B cell (primary cell): ENCODE results near the gene GAL3ST2. TPM values are rescaled to one million over a fixed set of nuclear protein-coding genes. Genes with fewer than 3 reads are reported as not detected.
"Not testable (repeated sequence)": the region's sequence is repeated elsewhere in the genome, so short reads cannot be mapped to it uniquely, and the experiment has no call there.

Source experiments
- ATAC-seq: fragments of 200-7000 bp; cut with Tn5 transposase; one replicate; pipeline ENCODE4 v1.10.0; 2021; ENCODE audit warnings: low read depth, mild to moderate bottlenecking, moderate number of reproducible peaks, moderate library complexity
- CTCF ChIA-PET: fragments of 350-600 bp; sonication (Branson Sonifier 250); formaldehyde crosslinking; loops from one replicate; lab custom pipeline; 2021; ENCODE audit warnings: antibody characterized with exemption, inconsistent platforms; lab: Charles Lee
- POLR2A ChIA-PET: fragments of 350-600 bp; sonication (Branson Sonifier 250); formaldehyde crosslinking; loops from one replicate; lab custom pipeline; 2021; ENCODE audit warnings: antibody characterized with exemption; lab: Charles Lee
- DNase-seq: peaks from one replicate; pipeline ENCODE4 v3.0.0; 2013
- H2AFZ ChIP-seq: 2 replicates; pipeline ENCODE4 v1.6.1; 2012; ENCODE audit warnings: mild to moderate bottlenecking, low read depth, low read length; ENCODE audit not compliant: insufficient read depth, poor library complexity, severe bottlenecking
- H3K27ac ChIP-seq, 2 donors: 1 replicate in 1 of 2; 2 replicates in 1 of 2; pipeline ENCODE4 v1.5.1; 2012 to 2013; ENCODE audit warnings: low read length in 2 of 2, mild to moderate bottlenecking in 2 of 2, moderate library complexity in 1 of 2
- H3K27me3 ChIP-seq, 4 experiments: fragments of 200-600 bp in 1 of 4; sonication (generic) in 1 of 4; replicated peaks in 1 of 4; 1 replicate in 2 of 4; 2 replicates in 2 of 4; pipeline versions ENCODE4 v1.6.1 to v1.7.0; 2013 to 2016; ENCODE audit warnings: low read length in 3 of 4, mild to moderate bottlenecking in 2 of 4, mixed read lengths in 1 of 4, moderate library complexity in 1 of 4; ENCODE audit not compliant: insufficient read depth in 4 of 4, control insufficient read depth in 3 of 4; ENCODE audit errors: control extremely low read depth in 1 of 4
- H3K36me3 ChIP-seq, 2 experiments: replicated peaks in 1 of 2; 1 replicate in 1 of 2; 2 replicates in 1 of 2; pipeline versions ENCODE4 v1.6.1 to v1.7.1; 2013; ENCODE audit warnings: low read length in 1 of 2; ENCODE audit not compliant: insufficient read depth in 2 of 2, control insufficient read depth in 1 of 2; ENCODE audit errors: control extremely low read depth in 1 of 2, extremely low read depth in 1 of 2
- H3K4me1 ChIP-seq, 2 donors: fragments of 200-600 bp in 1 of 2; sonication (generic) in 1 of 2; 1 replicate in 1 of 2; 2 replicates in 1 of 2; pipeline versions ENCODE4 v1.5.1 to v1.6.1; 2013 to 2017; ENCODE audit warnings: low read length in 2 of 2; ENCODE audit not compliant: control insufficient read depth in 2 of 2, insufficient read depth in 2 of 2
- H3K4me2 ChIP-seq: replicated peaks from 2 replicates; pipeline ENCODE3; 2012; ENCODE audit warnings: mild to moderate bottlenecking, low read depth, low read length; ENCODE audit not compliant: poor library complexity, severe bottlenecking
- H3K4me3 ChIP-seq, 5 experiments: fragments of 200-600 bp in 1 of 5; sonication (generic) in 1 of 5; 1 replicate in 3 of 5; 2 replicates in 2 of 5; pipeline versions ENCODE4 v1.5.1 to v1.7.0; 2011 to 2016; ENCODE audit warnings: low read length in 4 of 5, mild to moderate bottlenecking in 4 of 5, low read depth in 2 of 5, control low read depth in 1 of 5, moderate library complexity in 1 of 5; ENCODE audit not compliant: insufficient read depth in 1 of 5; ENCODE audit errors: control extremely low read depth in 1 of 5, extremely low read depth in 1 of 5
- H3K79me2 ChIP-seq: fragments of 200-600 bp; sonication (generic); one replicate; pipeline ENCODE4 v1.6.0; 2016; ENCODE audit warnings: low read length; ENCODE audit not compliant: control insufficient read depth, insufficient read depth
- H3K9ac ChIP-seq: fragments of 200-600 bp; sonication (generic); 2 replicates; pipeline ENCODE4 v1.6.1; 2017; ENCODE audit warnings: mild to moderate bottlenecking, low read length, moderate library complexity
- H3K9me3 ChIP-seq, 3 donors: one replicate each; pipeline versions ENCODE4 v1.6.1 to v1.7.1; 2013; ENCODE audit warnings: low read length in 2 of 3; ENCODE audit not compliant: control insufficient read depth in 2 of 3, insufficient read depth in 1 of 3; ENCODE audit errors: control extremely low read depth in 1 of 3
- H4K20me1 ChIP-seq: 2 replicates; pipeline ENCODE4 v1.6.0; 2012; ENCODE audit warnings: mild to moderate bottlenecking, low read length; ENCODE audit not compliant: insufficient read depth, control insufficient read depth, poor library complexity, severe bottlenecking
- H3K27ac Mint-ChIP-seq: one replicate; pipeline ENCODE4 v1.8.0; 2021; ENCODE audit warnings: mixed read lengths
- H3K27me3 Mint-ChIP-seq: one replicate; pipeline ENCODE4 v1.8.0; 2021; ENCODE audit warnings: mixed read lengths
- H3K4me1 Mint-ChIP-seq: one replicate; pipeline ENCODE4 v1.8.0; 2021; ENCODE audit warnings: mixed read lengths
- H3K4me3 Mint-ChIP-seq: one replicate; pipeline ENCODE4 v1.8.0; 2021; ENCODE audit warnings: mixed read lengths
- H3K9me3 Mint-ChIP-seq: one replicate; pipeline ENCODE4 v1.8.0; 2022; ENCODE audit warnings: mixed read lengths; ENCODE audit not compliant: insufficient read depth
- EZH2 ChIP-seq: IDR thresholded peaks from 2 replicates; pipeline ENCODE4 v1.6.1; 2012; ENCODE audit warnings: borderline replicate concordance, low read depth, mild to moderate bottlenecking, moderate library complexity, low read length; ENCODE audit not compliant: insufficient read depth, poor library complexity, severe bottlenecking
- WGBS: methylation state at CpG from one replicate; pipeline ENCODE4 v1.1.5; 2013; ENCODE audit warnings: missing lambda C conversion rate; ENCODE audit not compliant: insufficient coverage; 5-methylcytosine and 5-hydroxymethylcytosine counted together
- intact Hi-C: fragments of 100-400 bp; cut with micrococcal nuclease; formaldehyde crosslinking; loops from one replicate; pipeline ENCODE4 v1.10.0; 2022
- polyA plus RNA-seq: library from polyadenylated mRNA; depleted of rRNA; stranded (reverse); fragments of >200 nt; gene quantifications from 2 replicates; pipeline ENCODE4 v1.2.3, GENCODE V29; 2012
- total RNA-seq, 2 donors: library from RNA; stranded (reverse); fragments of 120-200 nt in 1 of 2; gene quantifications; 1 replicate in 1 of 2; 2 replicates in 1 of 2; pipeline versions ENCODE4 v1.2.3 to v1.2.4, GENCODE V29; 2013 to 2022
- TF ChIP-seq, protein P1 (sequence below): fragments of 200-600 bp; IDR thresholded peaks from one replicate; pipeline ENCODE4 v1.8.0; 2022; ENCODE audit warnings: antibody characterized with exemption, mild to moderate bottlenecking

The GAL3ST2 gene
- total and polyA plus RNA-seq, 2 donors (not counting 1 experiment from before 2014, with no cell fraction given), result 0.10 TPM; not detected in 1

- Mint-ChIP-seq H3K27me3 (peaks cover 4% of the 10 kb centered on the region), H3K9me3 (peaks cover 2% of the 10 kb centered on the region), H3K4me3 (no peak overlapping the region), H3K27ac (no peak overlapping the region), H3K4me1 (no peaks in the 10 kb centered on the region)
- DNase-seq (no peak), ATAC-seq (no peak)
- Histone ChIP-seq H3K79me2 (no peaks in the 10 kb centered on the region), H3K27ac (no peak overlapping the region), H3K4me2 (no peak overlapping the region), H2AFZ (no peak overlapping the region), H3K4me1 (no peaks in the 10 kb centered on the region), H3K9me3 (peaks cover 2 to 4% (median 2%) of the 10 kb centered on the region in 3 donors), H3K36me3 (no peaks in the 10 kb centered on the region), H4K20me1 (no peaks in the 10 kb centered on the region), H3K4me3 (no peak overlapping the region), H3K27me3 (peaks cover 0 to 3% (median 0%) of the 10 kb centered on the region in 4 experiments), H3K9ac (no peak overlapping the region)
- POLR2A ChIA-PET, result no interaction called here
- intact Hi-C loops, result no loop called here
- WGBS, result 83% methylated on average over 2 of the region's 5 CpGs
- CTCF ChIA-PET, result interaction anchor here (0.5 kb wide), 1 partner anchor 48 kb away, joined by 3 read pairs; no protein-coding TSS in a partner anchor
- TF ChIP-seq, protein P1, sequence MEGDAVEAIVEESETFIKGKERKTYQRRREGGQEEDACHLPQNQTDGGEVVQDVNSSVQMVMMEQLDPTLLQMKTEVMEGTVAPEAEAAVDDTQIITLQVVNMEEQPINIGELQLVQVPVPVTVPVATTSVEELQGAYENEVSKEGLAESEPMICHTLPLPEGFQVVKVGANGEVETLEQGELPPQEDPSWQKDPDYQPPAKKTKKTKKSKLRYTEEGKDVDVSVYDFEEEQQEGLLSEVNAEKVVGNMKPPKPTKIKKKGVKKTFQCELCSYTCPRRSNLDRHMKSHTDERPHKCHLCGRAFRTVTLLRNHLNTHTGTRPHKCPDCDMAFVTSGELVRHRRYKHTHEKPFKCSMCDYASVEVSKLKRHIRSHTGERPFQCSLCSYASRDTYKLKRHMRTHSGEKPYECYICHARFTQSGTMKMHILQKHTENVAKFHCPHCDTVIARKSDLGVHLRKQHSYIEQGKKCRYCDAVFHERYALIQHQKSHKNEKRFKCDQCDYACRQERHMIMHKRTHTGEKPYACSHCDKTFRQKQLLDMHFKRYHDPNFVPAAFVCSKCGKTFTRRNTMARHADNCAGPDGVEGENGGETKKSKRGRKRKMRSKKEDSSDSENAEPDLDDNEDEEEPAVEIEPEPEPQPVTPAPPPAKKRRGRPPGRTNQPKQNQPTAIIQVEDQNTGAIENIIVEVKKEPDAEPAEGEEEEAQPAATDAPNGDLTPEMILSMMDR, result no peak
- TF ChIP-seq EZH2, result no peak
Measured at GRCh38 chr2:241780939-241781569, 4.4 kb downstream of the GAL3ST2 start.

DNA sequence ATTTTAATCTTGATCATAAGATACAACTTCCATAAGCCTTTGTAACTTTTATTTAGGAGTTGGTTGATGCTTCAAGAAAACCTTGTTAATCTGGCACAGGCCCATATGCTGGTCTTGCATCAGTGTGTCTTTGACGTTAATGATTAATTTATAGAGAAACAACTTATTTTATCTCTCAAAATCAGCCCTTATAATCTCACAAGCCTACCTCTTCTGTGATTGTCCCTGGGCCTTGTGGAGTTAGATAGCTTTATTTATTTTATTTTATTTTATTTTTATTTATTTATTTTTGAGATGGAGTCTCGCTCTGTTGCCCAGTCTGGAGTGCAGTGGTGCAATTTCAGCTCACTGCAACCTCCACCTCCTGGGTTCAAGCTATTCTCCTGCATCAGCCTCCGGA lies 5.4 kb downstream of the GAL3ST2 start:
- H3K27me3 ChIP-seq, H3K9ac ChIP-seq, intact Hi-C loops, H3K9me3 ChIP-seq, H3K27ac ChIP-seq, H3K4me3 ChIP-seq, POLR2A ChIA-PET, H3K27me3 Mint-ChIP-seq, H3K4me1 ChIP-seq, H3K4me2 ChIP-seq, H4K20me1 ChIP-seq, H3K9me3 Mint-ChIP-seq, H3K4me3 Mint-ChIP-seq, H3K4me1 Mint-ChIP-seq, H3K36me3 ChIP-seq, DNase-seq, CTCF ChIA-PET, H3K79me2 ChIP-seq, H2AFZ ChIP-seq, ATAC-seq, H3K27ac Mint-ChIP-seq: not testable (repeated sequence)
- no CpG with 5 or more reads among the region's 3 CpGs for WGBS
